GM21723 (cell line): ENCODE data around the gene SERF2.
A peak's percentile ranks its signal among the peaks of the same experiment; 100 is the strongest.
"Not testable (repeated sequence)": the region's sequence is repeated elsewhere in the genome, so short reads cannot be mapped to it uniquely, and the experiment has no call there.

Experiments
- ATAC-seq: cut with Tn5 transposase; IDR thresholded peaks from one replicate; pipeline ENCODE4 v1.9.1; 2021; ENCODE audit warnings: mild to moderate bottlenecking, moderate library complexity; ENCODE audit not compliant: unreplicated experiment

SERF2 gene

DNA sequence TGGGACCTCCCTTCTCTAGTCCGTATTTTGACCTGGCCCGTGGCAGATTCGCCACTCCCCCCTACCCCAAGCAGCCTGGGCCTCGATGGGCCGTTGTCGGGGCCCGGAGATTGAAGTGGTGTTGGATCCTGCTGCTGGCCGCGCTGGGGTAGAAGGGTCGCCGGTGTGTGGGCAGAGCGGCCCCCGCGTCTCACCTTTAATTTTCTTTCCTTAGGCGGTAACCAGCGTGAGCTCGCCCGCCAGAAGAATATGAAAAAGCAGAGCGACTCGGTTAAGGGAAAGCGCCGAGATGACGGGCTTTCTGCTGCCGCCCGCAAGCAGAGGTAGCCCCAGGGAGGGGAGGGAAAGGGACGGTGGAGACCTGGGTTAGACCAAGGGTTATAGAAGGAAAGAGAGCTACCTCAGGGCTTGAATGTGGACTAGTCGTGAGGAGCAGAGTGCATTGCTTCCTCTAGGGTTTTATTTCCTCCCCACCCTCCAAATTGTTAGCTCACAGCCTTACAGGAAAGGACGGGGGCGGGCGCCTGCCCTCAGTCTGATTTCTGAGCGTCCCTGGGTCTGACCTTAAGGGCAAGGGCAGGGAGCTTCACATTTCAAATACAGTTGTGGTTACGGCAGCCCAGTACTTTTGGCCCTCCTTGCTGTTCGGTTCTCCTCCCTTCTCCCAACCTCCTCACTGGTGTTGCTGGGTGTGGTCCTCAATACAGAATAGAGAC lies 799 bp downstream of the SERF2 start:
- no peak for ATAC-seq

GRCh38 chr15:43793647-43794046 lies 1.5 kb downstream of the SERF2 start:
- ATAC-seq = no peak

DNA sequence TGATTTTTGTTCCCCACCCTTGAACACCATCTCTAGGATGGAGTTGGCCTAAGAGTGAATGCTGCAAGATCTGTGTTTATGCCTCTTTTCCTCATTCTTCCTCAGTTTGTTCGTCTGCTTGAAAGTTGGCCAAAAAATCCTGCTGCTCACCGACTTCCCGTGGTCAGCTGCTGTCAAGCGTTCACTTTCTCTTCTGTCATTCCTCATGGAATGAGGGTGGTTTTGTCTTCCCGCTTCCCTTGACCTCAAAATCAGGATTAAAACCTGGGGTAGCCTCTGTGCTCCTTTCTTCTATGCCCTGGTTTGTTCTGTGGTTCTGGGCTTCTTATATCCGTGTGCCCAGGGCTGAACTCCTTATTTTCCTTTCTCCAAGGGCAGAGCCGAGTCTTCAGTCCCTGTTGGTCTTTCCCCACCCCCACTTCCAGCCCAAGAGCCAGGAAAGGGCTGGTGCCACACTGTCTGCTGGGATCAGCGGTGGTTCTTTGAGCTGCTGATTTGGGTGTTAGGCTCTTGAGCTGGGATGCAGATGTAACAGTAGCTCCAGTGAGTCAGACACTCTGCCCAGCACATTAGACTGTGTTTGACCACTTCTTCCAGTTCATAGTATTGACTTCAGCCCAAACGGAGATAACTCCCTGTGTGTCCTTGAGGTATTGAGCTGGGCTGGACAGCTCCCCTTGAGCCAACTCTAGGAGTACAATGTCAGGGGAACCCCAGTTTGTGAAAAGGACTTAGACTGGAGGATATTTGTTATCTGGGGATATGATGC lies 2.3 kb downstream of the SERF2 start:
- ATAC-seq = no peak

GRCh38 chr15:43795197-43795596 lies 3.1 kb downstream of the SERF2 start:
- ATAC-seq = no peak

DNA sequence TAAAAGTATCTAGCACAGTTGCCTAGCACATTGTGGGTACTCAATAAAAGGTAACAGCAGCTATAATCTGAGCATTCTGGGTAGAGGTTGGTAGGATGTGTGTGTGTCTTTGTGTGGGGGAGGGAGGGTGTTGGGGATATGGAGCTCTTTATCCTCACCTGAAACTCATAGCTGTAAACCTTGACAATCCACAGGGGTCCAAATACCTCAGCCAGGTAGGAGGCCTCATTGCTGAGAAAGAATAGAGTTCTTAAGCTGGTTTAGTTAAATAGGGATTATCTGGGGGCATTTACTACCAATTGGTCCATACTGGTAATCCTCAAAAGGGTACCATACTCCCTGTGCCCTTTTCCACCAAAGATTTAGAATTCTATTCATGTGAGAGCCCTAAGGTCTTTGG lies 3.9 kb downstream of the SERF2 start:
- no peak for ATAC-seq

GRCh38 chr15:43796566-43796965 lies 4.4 kb downstream of the SERF2 start:
- ATAC-seq = no peak

DNA sequence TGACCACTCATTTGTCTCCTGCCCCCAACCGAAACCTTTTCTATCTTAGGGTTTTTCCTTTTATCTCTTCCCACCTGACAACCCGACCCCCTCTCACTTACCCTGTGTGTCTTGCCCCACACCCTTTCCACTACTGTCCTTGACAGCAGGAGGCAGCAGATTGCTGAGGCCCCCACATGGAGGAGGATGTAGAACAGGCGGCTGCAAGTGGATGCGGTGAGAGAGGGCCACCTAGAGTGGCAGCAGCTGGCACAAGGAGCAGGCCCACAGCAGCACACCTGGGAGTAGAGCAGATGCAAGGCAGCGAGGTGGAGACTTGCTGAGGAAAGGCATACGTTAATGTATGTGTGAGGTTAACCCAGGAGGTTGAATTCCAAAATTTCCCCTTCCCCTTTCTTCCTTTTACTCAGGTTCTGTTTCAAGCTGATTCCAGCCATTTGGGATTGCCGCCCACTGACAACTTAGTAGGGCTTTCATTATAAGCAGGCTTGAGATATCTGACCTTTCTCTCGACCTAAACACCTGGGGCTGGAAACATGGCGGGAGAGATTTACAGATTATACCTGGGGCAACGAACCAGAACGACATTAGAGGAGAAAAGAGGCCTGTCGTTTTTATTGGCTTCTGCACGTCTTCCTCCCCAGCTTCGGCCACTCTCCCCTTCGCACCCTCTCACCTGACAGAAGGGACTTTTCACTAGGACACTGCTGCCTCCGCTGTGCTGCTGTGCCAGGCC lies 7.3 kb downstream of the SERF2 start:
- no peak for ATAC-seq

DNA sequence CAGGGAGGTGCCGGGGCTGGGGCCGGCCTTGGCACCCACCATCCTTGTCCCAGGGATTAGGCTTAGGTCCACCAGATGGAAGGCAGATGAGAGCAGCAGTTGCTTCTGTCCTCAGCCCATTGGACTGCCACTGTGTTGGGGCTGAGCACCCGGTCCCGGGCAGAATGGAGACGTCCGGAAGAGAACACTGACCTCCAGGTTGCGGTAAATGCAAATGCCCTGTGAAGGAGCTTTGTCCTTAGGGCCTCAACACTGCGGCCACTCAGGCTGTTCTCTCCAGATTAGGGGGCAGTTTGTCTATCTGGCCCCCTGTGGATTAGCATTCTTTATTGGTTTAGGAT lies 7.8 kb downstream of the SERF2 start, which contains the start of gene SERINC4:
SERINC4 (minus strand) TSS at position 276 of the 341 bp plus-strand sequence; CDS start at position 42, 234 bp downstream.
- no peak for ATAC-seq

- ATAC-seq = peak; percentile 84
Measured at GRCh38 chr15:43800286-43801141, 8.4 kb downstream of the SERF2 start, which contains the start of gene HYPK. Gene HYPK, plus strand, starts transcription at chr15:43800599. Its CDS starts 24 bp downstream, at chr15:43800623.

DNA sequence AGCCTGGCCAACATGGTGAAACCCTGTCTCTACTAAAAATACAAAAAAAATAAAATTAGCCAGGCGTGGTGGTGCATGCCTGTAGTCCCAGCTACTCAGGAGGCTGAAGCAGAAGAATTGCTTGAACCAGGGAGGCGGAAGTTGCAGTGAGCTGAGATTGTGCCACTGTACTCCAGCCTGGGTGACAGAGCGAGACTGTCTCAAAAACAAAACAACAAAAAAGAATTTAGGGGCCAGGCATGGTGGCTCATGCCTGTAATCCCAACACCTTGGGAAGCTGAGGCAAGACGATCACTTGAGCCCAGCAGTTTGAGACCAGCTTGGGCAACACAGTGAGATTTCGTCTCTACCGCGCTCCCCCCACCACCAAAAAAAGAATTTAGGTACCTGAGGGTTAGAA lies 10.6 kb downstream of the SERF2 start:
- ATAC-seq = not testable (repeated sequence)

DNA sequence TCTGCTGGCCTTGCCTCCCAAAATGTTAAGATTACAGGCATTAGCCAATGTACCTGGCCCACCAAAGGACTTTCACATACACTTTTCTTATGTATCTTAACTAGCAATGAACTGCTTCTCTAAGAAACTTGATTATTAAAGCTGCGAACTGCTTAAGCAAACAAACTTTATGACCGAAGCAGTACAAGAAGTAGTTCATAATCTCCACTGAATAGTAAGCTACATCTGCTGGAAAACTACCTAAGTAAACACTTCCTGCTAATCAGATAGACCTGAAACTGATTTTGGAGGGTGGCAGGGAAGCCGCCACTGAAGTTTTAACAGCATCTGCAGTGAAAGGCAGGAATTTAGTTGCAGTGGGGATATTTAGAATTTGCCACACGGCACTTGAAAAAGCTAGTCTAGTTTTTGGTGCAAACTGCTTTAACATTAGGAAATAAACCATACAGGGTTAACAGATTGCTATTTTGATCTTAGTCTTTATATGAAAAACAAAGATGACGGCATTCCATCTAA lies 16.4 kb downstream of the SERF2 start:
- ATAC-seq = no peak

DNA sequence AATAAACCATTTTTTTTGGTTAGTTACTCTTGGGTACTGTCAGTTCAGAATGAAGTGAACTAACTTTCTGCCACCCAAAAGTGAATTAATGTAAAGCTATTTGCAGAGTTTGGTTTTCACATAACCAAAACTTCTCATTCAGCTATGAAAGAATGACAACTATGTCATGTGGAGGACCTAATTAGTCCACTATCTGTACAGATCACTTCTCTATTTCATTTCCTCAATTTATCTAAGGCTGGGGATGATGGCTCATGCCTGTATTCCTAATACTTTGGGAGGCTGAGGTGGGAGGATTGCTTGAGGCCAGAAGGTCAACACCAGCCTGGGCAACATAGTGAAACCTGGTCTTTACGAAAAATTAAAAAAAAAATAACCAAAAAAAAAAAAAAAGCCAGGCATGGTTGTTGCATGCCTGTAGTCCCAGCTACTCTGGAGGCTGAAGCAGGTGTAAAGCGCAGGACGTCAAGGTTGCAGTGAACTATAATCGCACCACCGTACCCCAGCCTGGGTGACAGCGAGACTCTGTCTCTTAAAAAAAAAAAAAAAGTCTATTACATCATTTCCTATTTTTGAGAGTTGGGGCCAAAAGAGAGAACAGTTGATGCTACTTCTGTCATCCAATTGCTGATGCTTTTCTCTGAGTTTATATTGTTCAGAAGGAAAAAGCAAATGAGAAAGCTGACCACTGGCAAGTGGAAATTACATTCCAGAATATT lies 17.0 kb downstream of the SERF2 start:
- peak; percentile 70 for ATAC-seq

DNA sequence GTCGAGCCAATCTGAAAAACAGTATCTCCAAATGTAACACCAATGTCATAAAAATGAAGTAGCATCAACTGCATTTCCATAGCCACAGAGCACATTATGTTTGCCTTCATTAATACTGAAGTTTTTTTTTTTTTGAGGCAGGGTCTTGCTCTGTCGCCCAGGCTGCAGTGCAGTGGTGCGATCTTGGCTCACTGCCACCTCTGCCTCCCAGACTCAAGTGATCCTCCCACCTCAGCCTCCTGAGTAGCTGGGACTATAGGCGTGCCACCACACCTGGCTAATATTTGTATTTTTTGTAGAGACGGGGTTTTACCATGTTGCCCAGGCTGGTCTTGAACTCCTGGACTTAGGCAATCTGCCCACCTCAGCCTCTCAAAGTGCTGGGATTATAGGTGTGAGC lies 22.9 kb downstream of the SERF2 start:
- not testable (repeated sequence) for ATAC-seq

DNA sequence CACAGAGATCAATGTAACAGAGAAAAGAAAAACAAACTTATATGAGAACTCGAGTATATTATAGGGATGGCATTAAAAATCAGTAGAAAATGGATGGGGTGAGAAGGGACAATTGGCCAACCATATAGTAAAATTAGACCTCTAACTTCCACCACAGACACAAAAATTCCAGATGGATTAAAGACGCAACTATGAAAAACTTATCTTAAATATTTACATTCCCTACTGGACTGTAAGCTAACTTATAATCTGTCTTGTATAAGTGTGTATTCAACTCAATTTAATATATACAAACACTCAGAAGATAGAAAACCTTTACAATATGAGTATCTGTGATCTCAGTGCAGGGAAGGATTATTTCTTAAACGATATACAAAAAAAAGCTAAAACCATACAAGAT lies 29.4 kb downstream of the SERF2 start:
- no peak for ATAC-seq

DNA sequence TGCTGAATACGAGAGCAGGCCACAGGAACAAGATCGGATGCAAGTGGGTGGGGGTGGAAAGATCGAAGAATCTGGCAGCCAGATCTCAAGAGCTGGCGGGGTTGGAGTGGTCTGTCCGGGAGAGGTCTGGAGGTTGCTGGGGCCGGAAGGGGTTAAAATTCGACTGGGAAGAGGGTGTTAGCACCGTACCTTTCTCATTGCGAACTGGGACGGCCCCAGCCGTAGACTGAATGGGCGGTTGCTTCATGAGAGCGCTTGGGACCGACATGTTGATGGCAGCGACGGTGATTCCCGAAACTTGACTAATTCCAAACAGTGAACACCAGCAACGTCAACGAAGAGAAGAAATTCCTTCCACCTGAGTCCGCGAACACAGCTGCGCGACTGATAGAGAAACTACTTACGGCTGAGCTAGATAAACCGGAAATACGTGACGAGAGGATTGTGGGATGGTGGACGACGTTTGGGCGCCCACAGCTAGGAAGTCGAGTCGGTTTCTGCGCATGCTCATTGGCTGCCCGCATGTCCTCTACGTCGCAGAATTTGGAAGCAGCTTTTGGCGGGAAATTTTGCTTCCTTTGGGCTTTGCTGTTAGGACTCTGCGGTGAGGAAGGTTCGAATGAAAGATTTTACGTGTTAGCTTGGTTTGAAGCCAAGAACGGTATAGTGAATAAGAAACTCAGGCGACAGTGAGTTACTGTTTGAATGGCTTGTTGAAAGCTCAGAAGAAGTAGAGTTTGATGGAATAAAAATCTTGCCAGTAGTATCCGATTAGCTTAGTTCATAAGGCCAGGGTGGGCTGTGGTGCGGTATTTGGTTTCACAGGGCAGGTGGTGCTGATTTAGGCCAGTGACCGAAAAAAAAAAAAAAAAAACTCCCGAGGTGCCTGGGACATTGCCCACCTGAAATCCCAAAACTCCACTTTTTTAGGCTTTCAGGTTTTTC lies 32.5 kb downstream of the SERF2 start, which contains the start of gene MFAP1:
MFAP1 (minus strand) TSS at position 389 of the 945 bp plus-strand sequence; CDS start at position 268, 121 bp downstream.
- peak; percentile 71 for ATAC-seq

DNA sequence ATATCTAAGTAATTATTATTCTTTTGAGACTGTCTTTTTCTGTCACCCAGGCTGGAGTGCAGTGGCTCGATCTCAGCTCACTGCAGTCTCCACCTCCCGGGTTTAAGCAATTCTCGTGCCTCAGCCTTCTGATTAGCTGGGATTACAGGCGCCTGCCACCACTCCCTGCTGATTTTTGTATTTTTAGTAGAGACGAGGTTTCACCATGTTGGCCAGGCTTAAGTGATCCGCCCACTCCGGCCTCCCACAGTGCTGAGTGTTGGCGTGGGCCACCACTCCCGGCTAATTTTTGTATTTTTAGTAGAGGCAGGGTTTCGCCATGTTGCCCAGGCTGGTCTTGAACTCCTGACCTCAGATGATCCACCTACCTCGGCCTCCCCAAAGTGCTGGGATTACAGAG lies 33.2 kb downstream of the SERF2 start:
- not testable (repeated sequence) for ATAC-seq

- no peak for ATAC-seq
Measured at GRCh38 chr15:43826029-43826507, 33.9 kb downstream of the SERF2 start.
